ENCODE results near the gene EDEM3. TPM values are rescaled to one million over a fixed set of nuclear protein-coding genes. Genes with fewer than 3 reads are reported as not detected.

EDEM3 gene
- total RNA-seq, 1 donor from 2014 or later = 16.2 TPM

DNA sequence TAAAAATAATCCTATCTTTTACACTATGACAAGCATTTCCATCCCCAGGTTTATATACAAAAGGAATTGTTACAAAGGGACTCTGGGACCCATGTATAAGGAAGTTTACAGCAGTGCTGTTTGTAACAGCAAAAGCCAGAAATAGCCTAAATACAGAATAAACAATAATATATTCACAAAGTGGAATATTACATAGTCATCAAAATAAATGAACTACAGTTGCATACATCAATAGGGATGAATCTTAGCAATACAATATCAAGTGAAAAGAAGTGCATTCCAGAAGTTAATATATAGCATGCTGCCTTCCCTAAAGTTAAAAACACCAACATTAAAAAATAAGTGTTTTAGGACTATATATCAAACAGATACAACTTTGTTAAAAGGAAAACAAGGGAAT, 77.3 kb downstream of the EDEM3 start:
- Mint-ChIP-seq H3K4me3 (no peak overlapping the region), H3K9me3 (peaks cover 15% of the 10 kb centered on the region), H3K36me3 (ENCODE audit: low read depth) (no peaks in the 10 kb centered on the region), H3K27ac (no peak overlapping the region), H3K4me1 (no peaks in the 10 kb centered on the region), H3K27me3 (peaks cover 24% of the 10 kb centered on the region)
- CTCF ChIA-PET = no interaction called here
- TF ChIP-seq, protein P1, sequence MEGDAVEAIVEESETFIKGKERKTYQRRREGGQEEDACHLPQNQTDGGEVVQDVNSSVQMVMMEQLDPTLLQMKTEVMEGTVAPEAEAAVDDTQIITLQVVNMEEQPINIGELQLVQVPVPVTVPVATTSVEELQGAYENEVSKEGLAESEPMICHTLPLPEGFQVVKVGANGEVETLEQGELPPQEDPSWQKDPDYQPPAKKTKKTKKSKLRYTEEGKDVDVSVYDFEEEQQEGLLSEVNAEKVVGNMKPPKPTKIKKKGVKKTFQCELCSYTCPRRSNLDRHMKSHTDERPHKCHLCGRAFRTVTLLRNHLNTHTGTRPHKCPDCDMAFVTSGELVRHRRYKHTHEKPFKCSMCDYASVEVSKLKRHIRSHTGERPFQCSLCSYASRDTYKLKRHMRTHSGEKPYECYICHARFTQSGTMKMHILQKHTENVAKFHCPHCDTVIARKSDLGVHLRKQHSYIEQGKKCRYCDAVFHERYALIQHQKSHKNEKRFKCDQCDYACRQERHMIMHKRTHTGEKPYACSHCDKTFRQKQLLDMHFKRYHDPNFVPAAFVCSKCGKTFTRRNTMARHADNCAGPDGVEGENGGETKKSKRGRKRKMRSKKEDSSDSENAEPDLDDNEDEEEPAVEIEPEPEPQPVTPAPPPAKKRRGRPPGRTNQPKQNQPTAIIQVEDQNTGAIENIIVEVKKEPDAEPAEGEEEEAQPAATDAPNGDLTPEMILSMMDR (IDR thresholded peaks at IDR 0.05) = no peak
- POLR2A ChIA-PET = no interaction called here
- intact Hi-C loops (cut with micrococcal nuclease) = no loop called here
- ATAC-seq (ENCODE audit: low read depth) (no peak), DNase-seq (no peak)

DNA sequence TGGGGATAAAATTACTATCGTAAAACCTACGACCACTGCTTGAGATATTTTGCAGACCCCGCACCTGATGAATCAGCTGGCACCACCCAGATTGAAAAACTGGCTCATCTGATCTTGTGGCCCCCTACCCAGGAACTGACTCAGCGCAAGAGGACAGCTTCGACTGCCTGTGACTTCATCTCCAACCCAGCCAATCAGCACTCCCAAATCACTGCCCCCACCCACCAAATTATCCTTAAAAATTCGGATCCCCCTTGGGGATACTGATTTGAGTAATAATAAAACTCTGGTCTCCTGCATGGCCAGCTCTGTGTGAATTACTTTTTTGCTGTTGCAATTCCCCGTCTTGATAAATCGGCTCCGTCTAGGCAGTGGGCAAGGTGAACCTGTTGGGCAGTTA, 81.4 kb downstream of the EDEM3 start:
- H3K4me3 Mint-ChIP-seq = no peak overlapping the region
- no peaks in the 10 kb centered on the region for H3K36me3 Mint-ChIP-seq (ENCODE audit: low read depth)
- DNase-seq (no peak), ATAC-seq (ENCODE audit: low read depth) (no peak)
- H3K27me3 Mint-ChIP-seq = peaks cover 33% of the 10 kb centered on the region
- TF ChIP-seq, protein P1 (IDR thresholded peaks at IDR 0.05) = no peak
- CTCF ChIA-PET = no interaction called here
- intact Hi-C loops (cut with micrococcal nuclease) = no loop called here
- no peak overlapping the region for H3K27ac Mint-ChIP-seq
- POLR2A ChIA-PET = no interaction called here
- no peaks in the 10 kb centered on the region for H3K9me3 Mint-ChIP-seq
- no peaks in the 10 kb centered on the region for H3K4me1 Mint-ChIP-seq

DNA sequence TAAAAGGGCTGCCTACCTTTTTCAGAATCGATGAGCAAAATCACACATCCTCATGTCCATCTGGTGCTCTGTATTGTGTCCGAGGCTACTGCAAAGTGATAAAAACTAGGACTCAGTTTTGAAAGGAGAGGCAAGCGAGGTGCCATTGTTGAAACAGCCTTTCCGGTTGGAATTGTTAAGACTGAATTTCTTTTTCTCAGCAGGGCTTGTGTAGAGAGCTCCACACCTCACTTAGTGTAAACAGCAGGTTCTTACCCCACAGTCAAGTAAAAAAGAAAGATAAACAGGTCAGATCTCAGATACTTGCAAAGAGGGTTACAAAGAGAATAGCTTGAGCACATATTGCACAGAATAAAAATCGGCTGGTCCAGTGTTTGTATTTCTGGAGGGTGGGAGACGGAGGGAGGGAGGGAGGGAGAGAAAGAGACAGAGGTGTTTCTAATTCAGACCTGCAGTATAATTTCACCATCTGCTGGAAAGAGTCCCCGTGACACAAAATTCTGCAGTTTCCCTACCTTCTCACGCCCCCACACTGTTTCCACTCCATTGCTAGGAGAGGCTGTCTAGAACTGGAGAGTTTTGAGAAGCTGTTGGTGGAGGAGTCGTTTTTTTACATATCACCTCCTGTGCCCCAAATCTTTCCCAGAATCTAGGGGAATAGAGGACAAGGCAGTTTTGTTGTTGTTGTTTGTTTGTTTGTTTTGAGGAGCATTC, 82.5 kb downstream of the EDEM3 start:
- H3K36me3 Mint-ChIP-seq (ENCODE audit: low read depth) = no peaks in the 10 kb centered on the region
- H3K27ac Mint-ChIP-seq = no peak overlapping the region
- H3K4me3 Mint-ChIP-seq = no peak overlapping the region
- no peaks in the 10 kb centered on the region for H3K4me1 Mint-ChIP-seq
- CTCF ChIA-PET = no interaction called here
- TF ChIP-seq, protein P1 (IDR thresholded peaks at IDR 0.05) = no peak
- peaks cover 36% of the 10 kb centered on the region for H3K27me3 Mint-ChIP-seq
- no peak for ATAC-seq (ENCODE audit: low read depth)
- POLR2A ChIA-PET = no interaction called here
- DNase-seq = no peak
- H3K9me3 Mint-ChIP-seq = no peaks in the 10 kb centered on the region
- intact Hi-C loops (cut with micrococcal nuclease) = no loop called here

DNA sequence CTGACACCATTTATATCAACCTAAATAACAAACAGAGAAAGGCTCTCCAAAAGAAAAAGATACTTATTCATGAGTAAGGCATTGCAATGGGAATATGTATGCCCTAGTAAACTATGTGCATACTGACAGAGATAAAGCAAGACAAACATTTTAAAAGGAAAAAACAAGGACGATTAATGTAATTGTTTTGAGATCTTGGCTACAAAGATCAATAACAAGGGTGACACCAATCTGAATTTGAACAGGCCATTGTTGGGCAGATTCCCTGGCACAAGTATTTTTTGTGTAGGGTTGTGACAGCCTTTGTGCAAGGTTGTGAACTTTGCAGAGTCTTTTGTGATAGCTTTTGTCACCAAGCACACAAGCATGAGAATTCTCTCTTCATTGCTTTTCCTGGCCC, 85.3 kb downstream of the EDEM3 start:
- H3K36me3 Mint-ChIP-seq (ENCODE audit: low read depth) = no peaks in the 10 kb centered on the region
- peaks cover 34% of the 10 kb centered on the region for H3K27me3 Mint-ChIP-seq
- no peak overlapping the region for H3K4me3 Mint-ChIP-seq
- no peak overlapping the region for H3K27ac Mint-ChIP-seq
- TF ChIP-seq, protein P1 (IDR thresholded peaks at IDR 0.05) = no peak
- ChIA-PET POLR2A (no interaction called here), CTCF (no interaction called here)
- intact Hi-C loops (cut with micrococcal nuclease) = no loop called here
- DNase-seq (no peak), ATAC-seq (ENCODE audit: low read depth) (no peak)
- no peaks in the 10 kb centered on the region for H3K4me1 Mint-ChIP-seq
- H3K9me3 Mint-ChIP-seq = no peaks in the 10 kb centered on the region

DNA sequence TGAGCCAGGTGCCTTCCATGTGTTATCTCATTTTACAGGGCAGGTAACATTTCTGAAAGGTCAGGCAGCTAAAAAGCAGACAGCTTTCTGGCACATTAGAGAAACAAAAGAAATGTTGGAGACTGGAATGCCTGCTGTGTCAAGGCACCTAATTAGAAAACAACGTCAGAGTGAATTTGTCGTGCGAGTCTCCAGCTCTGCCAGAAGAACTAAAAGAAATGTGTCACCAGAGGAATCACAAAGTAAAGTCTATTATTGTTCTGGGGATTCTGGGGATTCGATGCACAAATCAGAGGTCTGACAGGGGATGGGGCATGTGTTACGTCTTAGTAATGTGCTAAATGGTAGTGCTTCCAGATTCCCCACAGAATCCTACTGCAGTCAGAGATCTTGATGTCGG, 89.3 kb downstream of the EDEM3 start:
- ChIA-PET POLR2A (no interaction called here), CTCF (no interaction called here)
- Mint-ChIP-seq H3K4me3 (no peak overlapping the region), H3K36me3 (ENCODE audit: low read depth) (no peaks in the 10 kb centered on the region), H3K9me3 (no peaks in the 10 kb centered on the region), H3K4me1 (peaks cover 2% of the 10 kb centered on the region), H3K27me3 (peaks cover 16% of the 10 kb centered on the region), H3K27ac (no peak overlapping the region)
- ATAC-seq (ENCODE audit: low read depth) (no peak), DNase-seq (no peak)
- intact Hi-C loops (cut with micrococcal nuclease) = no loop called here
- TF ChIP-seq, protein P1 (IDR thresholded peaks at IDR 0.05) = no peak

All from activated B cell treated with CpG ODN at 0.5 μM for 24 hours (primary cell).